Panc1 (cell line): Measurements from ENCODE around the gene ZNF407. TPM values are rescaled to one million over a fixed set of nuclear protein-coding genes. Genes with fewer than 3 reads are reported as not detected.

Source experiments
- ATAC-seq: fragments of 200-7000 bp; cut with Tn5 transposase; 2 replicates; pipeline ENCODE4 v1.9.1; 2020; ENCODE audit warnings: mild to moderate bottlenecking, moderate library complexity
- BruUV-seq: library from RNA; stranded (reverse); fragments of 400-500 nt; replicated peaks from 2 replicates; lab custom pipeline; 2021; lab: Mats Ljungman, UMichigan
- CTCF ChIA-PET: fragments of 300-600 bp; sonication (Branson Sonifier 250); formaldehyde crosslinking; loops from one replicate; lab custom pipeline; 2022; ENCODE audit warnings: antibody characterized with exemption; lab: Charles Lee
- POLR2A ChIA-PET: fragments of 300-600 bp; sonication (Branson Sonifier 250); formaldehyde crosslinking; loops from one replicate; lab custom pipeline; 2022; ENCODE audit warnings: antibody characterized with exemption; lab: Charles Lee
- DNase-seq: peaks from one replicate; pipeline ENCODE4 v3.0.0-alpha.2; 2010; ENCODE audit warnings: low read depth, low spot score
- H3K27ac ChIP-seq: 2 replicates; pipeline ENCODE4 v1.5.1; 2011; ENCODE audit warnings: mild to moderate bottlenecking, low read length, inconsistent platforms
- H3K27me3 ChIP-seq: fragments of 200-500 bp; sonication (Bioruptor generic); 2 replicates; pipeline ENCODE4 v1.6.0; 2014; ENCODE audit warnings: low read length, inconsistent platforms; ENCODE audit not compliant: control insufficient read depth, insufficient read depth
- H3K36me3 ChIP-seq: fragments of 200-500 bp; sonication (Bioruptor generic); 2 replicates; pipeline ENCODE4 v1.5.1; 2014; ENCODE audit warnings: inconsistent platforms, mild to moderate bottlenecking, low read length, moderate library complexity; ENCODE audit not compliant: control insufficient read depth, insufficient read depth
- H3K4me1 ChIP-seq: 2 replicates; pipeline ENCODE4 v1.5.1; 2011; ENCODE audit warnings: inconsistent platforms, mild to moderate bottlenecking, low read length, moderate library complexity; ENCODE audit not compliant: control insufficient read depth, insufficient read depth
- H3K4me3 ChIP-seq, 2 experiments: 2 replicates each; pipeline ENCODE4 v1.5.1; 2011 to 2012; ENCODE audit warnings: low read depth in 2 of 2, low read length in 2 of 2, mild to moderate bottlenecking in 2 of 2, inconsistent platforms in 1 of 2, moderate library complexity in 1 of 2
- H3K9me3 ChIP-seq: fragments of 200-500 bp; sonication (Bioruptor generic); 2 replicates; pipeline ENCODE4 v1.5.1; 2014; ENCODE audit warnings: low read depth, mild to moderate bottlenecking, inconsistent platforms, low read length, moderate library complexity; ENCODE audit not compliant: control insufficient read depth, insufficient read depth
- CTCF ChIP-seq: fragments of 450-650 bp; IDR thresholded peaks from 2 replicates; pipeline ENCODE4 v1.5.1; 2017; ENCODE audit warnings: mild to moderate bottlenecking
- POLR2AphosphoS5 ChIP-seq: IDR thresholded peaks from 2 replicates; pipeline ENCODE4 v1.6.1; 2012; ENCODE audit warnings: mild to moderate bottlenecking, low read depth, low read length, moderate library complexity
- REST ChIP-seq, 2 experiments: IDR thresholded peaks; 2 replicates each; pipeline ENCODE4 v1.6.1; 2011 to 2012; ENCODE audit warnings: low read depth in 2 of 2, control low read depth in 1 of 2, low read length in 1 of 2, mild to moderate bottlenecking in 1 of 2, moderate library complexity in 1 of 2; ENCODE audit not compliant: insufficient read depth in 1 of 2
- SIN3A ChIP-seq: IDR thresholded peaks from 2 replicates; pipeline ENCODE4 v1.6.1; 2012; ENCODE audit warnings: low read depth, mild to moderate bottlenecking, low read length, moderate library complexity, borderline replicate concordance; ENCODE audit not compliant: insufficient read depth
- TCF7L2 ChIP-seq: IDR thresholded peaks from 2 replicates; pipeline ENCODE4 v1.6.1; 2011; ENCODE audit warnings: mild to moderate bottlenecking, low read depth, low read length, inconsistent platforms
- in situ Hi-C: cut with HindIII; loops from 2 replicates; pipeline ENCODE4 v1.10.0; 2016; ENCODE audit warnings: low sequenced_read_pairs, low pct_unique_long_range_greater_than_20kb
- intact Hi-C: fragments of 100-400 bp; cut with micrococcal nuclease; formaldehyde crosslinking; loops from one replicate; pipeline ENCODE4 v1.10.0; 2022; ENCODE audit not compliant: unreplicated experiment
- total RNA-seq: library from RNA; stranded (reverse); gene quantifications from one replicate; pipeline ENCODE4 v1.2.1, GENCODE V29; 2021; ENCODE audit not compliant: unreplicated experiment

Gene ZNF407
- total RNA-seq, 1 experiment from 2014 or later = 16.8 TPM

GRCh38 chr18:74914648-74915047, 317.0 kb downstream of the ZNF407 start:
- H3K36me3 ChIP-seq = no peaks in the 10 kb centered on the region
- no peaks in the 10 kb centered on the region for H3K9me3 ChIP-seq
- no peaks in the 10 kb centered on the region for H3K4me1 ChIP-seq
- no peaks in the 10 kb centered on the region for H3K27me3 ChIP-seq
- no peak for DNase-seq
- ATAC-seq = no peak
- ChIA-PET POLR2A (interaction anchor here (0.6 kb wide), 1 partner anchor 45 kb away, joined by 3 read pairs; no protein-coding TSS in a partner anchor), CTCF (no interaction called here)
- H3K27ac ChIP-seq = no peak overlapping the region
- in situ Hi-C loops (no loop called here), intact Hi-C loops (no loop called here)
- no TSS peak for BruUV-seq
- no peak overlapping the region for H3K4me3 ChIP-seq
- TF ChIP-seq POLR2AphosphoS5 (no peak), SIN3A (no peak)

GRCh38 chr18:74916773-74917393, 319.2 kb downstream of the ZNF407 start:
- Histone ChIP-seq H3K4me1 (no peaks in the 10 kb centered on the region), H3K27me3 (no peaks in the 10 kb centered on the region), H3K4me3 (no peak overlapping the region), H3K27ac (no peak overlapping the region), H3K9me3 (no peaks in the 10 kb centered on the region), H3K36me3 (no peaks in the 10 kb centered on the region)
- TF ChIP-seq REST (IDR thresholded peaks at IDR 0.05; ENCODE audit: insufficient read depth in 1 of 2, low read depth in 2 of 2, low read length in 1 of 2) (no peak), SIN3A (no peak), TCF7L2 (no peak), POLR2AphosphoS5 (no peak), CTCF (no peak)
- intact Hi-C loops = no loop called here
- ChIA-PET POLR2A (no interaction called here), CTCF (no interaction called here)
- BruUV-seq = no TSS peak
- in situ Hi-C loops = no loop called here
- DNase-seq (no peak), ATAC-seq (no peak)

GRCh38 chr18:74918276-74918790, 320.7 kb downstream of the ZNF407 start:
- POLR2A ChIA-PET = interaction anchor here (0.5 kb wide), 1 partner anchor 23 kb away, joined by 3 read pairs; no protein-coding TSS in a partner anchor
- Histone ChIP-seq H3K4me3 (no peak overlapping the region), H3K27me3 (no peaks in the 10 kb centered on the region), H3K27ac (no peak overlapping the region), H3K4me1 (no peaks in the 10 kb centered on the region), H3K36me3 (no peaks in the 10 kb centered on the region), H3K9me3 (no peaks in the 10 kb centered on the region)
- intact Hi-C loops (no loop called here), in situ Hi-C loops (no loop called here)
- DNase-seq (no peak), ATAC-seq (no peak)
- CTCF ChIA-PET = no interaction called here
- TF ChIP-seq SIN3A = no peak
- TF ChIP-seq POLR2AphosphoS5 = no peak
- no peak for TF ChIP-seq CTCF
- TF ChIP-seq TCF7L2 = no peak
- TF ChIP-seq REST (IDR thresholded peaks at IDR 0.05; ENCODE audit: insufficient read depth in 1 of 2, low read depth in 2 of 2, low read length in 1 of 2) = no peak
- BruUV-seq = no TSS peak
